Right forelimb (tissue), 1 donor: ENCODE measurements around the gene ELL.
"Not testable (repeated sequence)": the region's sequence is repeated elsewhere in the genome, so short reads cannot be mapped to it uniquely, and the experiment has no call there.

ENCODE experiments used
- DNase-seq: peaks from one replicate; pipeline ENCODE4 v3.0.0-alpha.2; 2018

Gene ELL

DNA sequence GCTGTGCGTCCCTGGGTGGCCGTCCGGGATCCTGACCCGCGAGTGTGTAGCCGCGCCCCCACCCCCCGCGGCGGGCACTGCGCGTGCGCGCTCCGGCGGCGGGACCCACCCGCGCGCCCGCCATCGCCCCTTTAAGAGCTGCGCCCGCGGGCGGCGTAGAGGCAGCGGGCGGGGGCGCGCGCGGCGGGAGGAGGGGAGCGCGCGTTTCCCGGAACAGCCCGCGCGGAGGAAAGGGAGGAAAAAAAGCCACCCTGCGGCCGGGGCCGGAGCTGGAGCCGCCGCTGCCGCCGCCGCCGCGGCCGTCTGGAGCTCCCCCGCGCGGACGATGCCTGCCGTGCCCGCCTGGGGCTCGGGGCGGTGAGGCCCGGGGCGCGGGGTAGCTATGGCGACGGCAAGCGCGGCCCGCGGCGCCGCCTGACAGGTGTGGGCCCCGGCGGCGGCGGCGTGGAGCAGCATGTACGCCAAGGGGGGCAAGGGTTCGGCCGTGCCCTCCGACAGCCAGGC lies 102.6 kb downstream of the ELL start, which contains the start of gene SSBP4:
SSBP4 (plus strand) TSS at position 204 of the 504 bp plus-strand sequence; CDS start at position 455, 251 bp downstream.
- DNase-seq = peak; percentile 89

GRCh38 chr19:18418483-18419194 lies 103.2 kb downstream of the ELL start:
- DNase-seq = no peak

GRCh38 chr19:18418029-18418482 lies 103.8 kb downstream of the ELL start:
- no peak for DNase-seq

GRCh38 chr19:18417250-18418028 lies 104.4 kb downstream of the ELL start:
- DNase-seq = peak; percentile 92

DNA sequence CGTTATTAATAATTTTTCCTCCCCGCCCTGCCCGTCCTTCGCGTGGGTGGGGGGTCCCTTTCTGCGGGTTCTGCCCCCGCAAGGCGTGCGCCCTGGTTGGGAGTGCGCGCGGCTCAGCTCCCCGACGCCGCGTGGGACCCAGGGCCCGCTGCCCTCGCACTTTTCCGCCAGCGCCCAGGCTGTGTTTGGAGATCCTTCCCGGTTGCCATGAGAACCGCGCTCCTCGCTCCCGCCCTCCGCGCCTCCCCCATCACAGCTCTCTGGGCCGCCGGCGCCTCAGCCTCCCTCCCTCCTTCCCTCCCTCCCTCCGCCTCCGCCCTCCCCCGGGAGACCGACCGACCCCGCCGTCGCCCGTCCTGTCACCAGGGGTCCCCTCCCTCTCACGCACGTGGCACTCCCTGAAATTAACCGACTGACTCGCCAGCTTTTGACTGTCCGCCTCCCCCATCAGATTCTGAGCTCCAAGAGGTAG lies 105.1 kb downstream of the ELL start:
- peak; percentile 95 for DNase-seq

GRCh38 chr19:18415178-18415867 lies 106.5 kb downstream of the ELL start:
- DNase-seq = peak; percentile 88

DNA sequence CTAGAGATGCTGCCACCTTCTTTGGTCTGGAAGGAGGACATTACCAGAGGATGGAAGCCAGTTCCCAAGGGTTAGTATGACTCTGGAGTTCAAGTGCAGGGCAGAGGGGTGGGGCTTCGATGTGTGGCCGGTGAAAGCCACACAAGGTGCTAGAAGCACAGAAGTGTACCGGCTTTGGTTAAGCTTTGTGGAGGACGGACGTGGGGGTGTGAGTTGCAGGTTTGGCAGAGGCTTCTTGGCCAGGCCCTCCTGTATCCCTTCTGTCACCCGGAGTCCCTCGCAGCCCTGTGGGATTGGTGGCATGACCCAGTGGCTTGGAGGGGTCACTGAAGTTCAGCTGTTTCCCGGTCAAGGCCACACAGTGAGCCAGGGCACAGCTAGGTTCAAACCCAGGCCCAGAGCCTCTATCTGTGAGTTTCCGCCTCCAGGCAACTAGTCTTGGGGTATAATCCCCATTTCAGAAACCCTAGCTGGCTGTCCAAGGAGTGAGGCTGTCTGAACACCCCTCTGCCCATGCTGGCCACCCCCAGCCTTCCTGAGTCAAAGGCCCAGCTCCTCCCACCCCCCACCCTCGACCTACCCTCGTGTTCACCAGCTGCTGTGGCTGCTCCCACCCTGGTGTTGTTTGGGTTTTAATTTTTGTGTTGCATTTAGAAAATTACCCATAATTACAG lies 107.2 kb downstream of the ELL start:
- DNase-seq = peak; percentile 67

- DNase-seq = no peak
These were observed 109.1 kb downstream of the ELL start for GRCh38 chr19:18412610-18413239.

DNA sequence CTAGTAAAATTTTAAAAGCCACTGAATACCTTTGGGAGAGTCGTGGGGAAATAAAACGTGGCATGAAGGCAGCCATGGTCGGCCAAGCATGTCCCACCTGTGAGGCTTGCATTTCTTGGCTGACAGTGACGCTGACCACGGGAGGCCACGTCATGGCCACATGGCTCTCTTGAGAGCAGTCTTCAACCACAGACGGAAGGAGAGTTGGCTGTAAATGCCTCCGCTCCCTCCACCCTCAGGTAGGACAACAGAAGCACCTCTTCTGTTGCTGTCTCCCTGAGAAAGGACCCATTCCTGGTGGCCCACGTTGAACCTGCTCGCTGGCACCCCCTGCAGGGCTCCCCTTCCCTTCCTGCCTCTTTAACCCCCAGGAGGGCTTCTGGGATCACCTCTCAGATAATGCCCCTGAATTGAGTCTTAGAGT lies 113.8 kb downstream of the ELL start:
- no peak for DNase-seq

GRCh38 chr19:18406749-18407148 lies 115.1 kb downstream of the ELL start:
- DNase-seq = no peak

- not testable (repeated sequence) for DNase-seq
These were observed 116.1 kb downstream of the ELL start for GRCh38 chr19:18405754-18406153.

- not testable (repeated sequence) for DNase-seq
These were observed 119.2 kb downstream of the ELL start for GRCh38 chr19:18402455-18403248.

GRCh38 chr19:18401580-18402112 lies 120.2 kb downstream of the ELL start:
- DNase-seq = peak; percentile 76

DNA sequence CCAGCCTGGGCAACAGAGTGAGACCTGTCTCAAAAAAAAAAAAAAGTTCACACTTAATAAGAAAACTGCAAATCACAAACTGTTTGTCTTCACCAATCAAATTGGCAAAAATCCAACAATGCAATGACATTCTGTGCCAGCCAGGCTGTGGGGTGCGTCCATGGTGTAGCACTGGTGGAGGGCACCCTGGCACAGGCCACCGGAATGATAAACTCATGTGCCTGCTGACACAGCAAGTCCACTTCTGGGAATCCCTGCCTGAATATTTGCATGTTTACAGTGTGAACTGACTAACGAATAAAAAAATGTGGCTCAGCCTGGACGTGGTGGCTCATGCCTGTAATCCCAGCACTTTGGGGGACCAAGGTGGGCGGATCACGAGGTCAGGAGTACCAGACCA lies 122.9 kb downstream of the ELL start:
- DNase-seq = no peak

- DNase-seq = no peak
These were observed 124.3 kb downstream of the ELL start, which contains the start of gene LRRC25 for GRCh38 chr19:18397242-18398202. Gene LRRC25 (minus strand): TSS chr19:18397622. CDS start chr19:18396963, 659 bp downstream.

DNA sequence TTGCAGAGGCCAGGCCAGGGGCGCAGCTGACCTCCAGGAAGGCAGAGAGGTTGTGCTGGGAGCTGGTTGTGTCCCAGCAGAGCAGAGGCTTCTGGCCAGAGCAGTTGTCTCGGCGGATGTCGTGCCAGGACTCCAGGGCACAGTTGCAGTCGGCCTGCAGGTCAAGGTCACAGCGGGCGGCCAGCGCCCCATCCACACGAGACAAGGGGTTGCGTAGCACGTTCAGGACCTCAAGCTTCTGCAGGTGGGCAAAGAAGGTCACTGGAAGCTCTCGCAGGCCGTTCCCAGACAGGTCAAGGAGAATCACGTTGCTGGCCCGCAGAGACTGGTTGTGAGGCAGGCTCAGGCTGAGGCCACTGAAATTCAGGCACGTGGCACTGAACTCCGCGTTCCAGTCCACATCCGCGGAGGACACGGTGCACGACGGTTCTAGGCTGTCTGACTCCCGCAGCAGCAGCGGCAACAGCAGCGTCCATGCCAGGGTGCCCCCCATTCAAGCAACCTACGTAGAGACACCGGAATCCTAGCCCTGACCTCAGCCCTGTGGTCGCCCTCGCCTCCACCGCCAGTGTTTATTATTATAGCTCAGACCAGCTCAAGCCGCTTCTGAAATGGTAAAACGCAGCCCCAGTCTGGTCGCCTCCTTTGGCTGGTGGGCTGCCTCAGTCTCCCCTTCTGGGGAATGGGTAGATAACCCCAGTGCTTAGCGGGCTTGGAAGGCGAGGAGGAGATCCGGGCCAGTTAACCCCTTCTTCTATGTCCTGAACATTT lies 125.2 kb downstream of the ELL start:
- no peak for DNase-seq

- no peak for DNase-seq
These were observed 128.0 kb downstream of the ELL start for GRCh38 chr19:18393836-18394235.

DNA sequence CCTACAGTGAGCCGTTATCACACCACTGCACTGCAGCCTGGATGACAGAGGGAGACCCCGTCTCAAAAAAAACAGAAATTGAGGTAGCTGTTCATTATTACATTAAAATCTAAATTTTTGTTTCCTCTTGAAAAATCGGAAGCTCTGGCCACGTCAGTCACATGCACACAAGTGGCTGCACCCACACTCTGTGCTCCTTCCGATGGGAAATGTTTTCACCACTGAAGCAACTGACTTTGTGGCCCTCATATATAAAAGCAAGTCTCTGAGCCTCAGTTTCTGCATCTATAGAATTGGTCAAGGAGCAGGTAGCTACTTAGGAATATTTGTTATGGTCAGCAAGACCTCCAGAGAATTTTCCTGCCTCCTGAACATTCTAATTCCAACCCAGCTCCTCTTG lies 128.9 kb downstream of the ELL start:
- DNase-seq = no peak
